BE2C (cell line): ENCODE results near the gene DAPL1.

Source experiments
- DNase-seq: peaks from one replicate; pipeline ENCODE4 v3.0.0-alpha.2; 2020
- H3K27me3 ChIP-seq: fragments of 250-450 bp; sonication (Bioruptor Pico); 2 replicates; pipeline ENCODE4 v1.5.1; 2020; ENCODE audit warnings: mild to moderate bottlenecking
- H3K36me3 ChIP-seq: fragments of 250-450 bp; sonication (Bioruptor Pico); 2 replicates; pipeline ENCODE4 v1.5.1; 2020; ENCODE audit warnings: mild to moderate bottlenecking
- H3K4me1 ChIP-seq: fragments of 250-450 bp; sonication (Bioruptor Pico); 2 replicates; pipeline ENCODE4 v1.5.1; 2020
- H3K4me3 ChIP-seq: 2 replicates; pipeline ENCODE4 v1.5.1; 2011; ENCODE audit warnings: low read depth, low read length
- H3K9me3 ChIP-seq: fragments of 250-450 bp; sonication (Bioruptor Pico); 2 replicates; pipeline ENCODE4 v1.5.1; 2020
- TF ChIP-seq, protein P1 (sequence below): IDR thresholded peaks from 2 replicates; pipeline ENCODE4 v1.5.1; 2012; ENCODE audit warnings: mild to moderate bottlenecking, low read depth, low read length

DAPL1 gene

GRCh38 chr2:158774681-158775080, 20.4 kb upstream of the DAPL1 start:
- H3K4me1 ChIP-seq: no peaks in the 10 kb centered on the region
- no peaks in the 10 kb centered on the region for H3K27me3 ChIP-seq
- TF ChIP-seq, protein P1, sequence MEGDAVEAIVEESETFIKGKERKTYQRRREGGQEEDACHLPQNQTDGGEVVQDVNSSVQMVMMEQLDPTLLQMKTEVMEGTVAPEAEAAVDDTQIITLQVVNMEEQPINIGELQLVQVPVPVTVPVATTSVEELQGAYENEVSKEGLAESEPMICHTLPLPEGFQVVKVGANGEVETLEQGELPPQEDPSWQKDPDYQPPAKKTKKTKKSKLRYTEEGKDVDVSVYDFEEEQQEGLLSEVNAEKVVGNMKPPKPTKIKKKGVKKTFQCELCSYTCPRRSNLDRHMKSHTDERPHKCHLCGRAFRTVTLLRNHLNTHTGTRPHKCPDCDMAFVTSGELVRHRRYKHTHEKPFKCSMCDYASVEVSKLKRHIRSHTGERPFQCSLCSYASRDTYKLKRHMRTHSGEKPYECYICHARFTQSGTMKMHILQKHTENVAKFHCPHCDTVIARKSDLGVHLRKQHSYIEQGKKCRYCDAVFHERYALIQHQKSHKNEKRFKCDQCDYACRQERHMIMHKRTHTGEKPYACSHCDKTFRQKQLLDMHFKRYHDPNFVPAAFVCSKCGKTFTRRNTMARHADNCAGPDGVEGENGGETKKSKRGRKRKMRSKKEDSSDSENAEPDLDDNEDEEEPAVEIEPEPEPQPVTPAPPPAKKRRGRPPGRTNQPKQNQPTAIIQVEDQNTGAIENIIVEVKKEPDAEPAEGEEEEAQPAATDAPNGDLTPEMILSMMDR: no peak
- no peaks in the 10 kb centered on the region for H3K36me3 ChIP-seq
- DNase-seq: no peak
- H3K9me3 ChIP-seq: no peaks in the 10 kb centered on the region
- no peak overlapping the region for H3K4me3 ChIP-seq

GRCh38 chr2:158775273-158776027, 19.7 kb upstream of the DAPL1 start:
- TF ChIP-seq, protein P1: no peak
- Histone ChIP-seq H3K27me3 (no peaks in the 10 kb centered on the region), H3K36me3 (no peaks in the 10 kb centered on the region), H3K4me1 (no peaks in the 10 kb centered on the region), H3K9me3 (no peaks in the 10 kb centered on the region), H3K4me3 (no peak overlapping the region)
- DNase-seq: no peak

DNA sequence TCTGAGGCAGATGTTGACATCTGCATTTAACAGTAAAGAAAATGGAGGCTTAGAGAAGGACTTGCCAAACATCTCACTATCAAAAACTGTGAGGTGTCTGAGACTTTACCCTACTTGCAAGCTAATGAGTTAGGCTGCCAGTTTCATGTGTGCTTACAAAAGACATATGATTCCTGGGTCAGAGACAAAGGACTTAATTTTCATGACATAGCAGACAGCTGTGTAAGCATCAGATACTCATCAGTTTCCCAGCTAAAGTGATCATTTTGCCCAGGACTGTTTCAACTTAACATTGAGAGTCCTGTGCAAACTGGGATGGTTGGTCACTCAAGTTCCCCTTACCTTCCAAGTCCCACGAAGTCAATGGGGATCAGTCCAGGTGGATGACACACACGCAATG, 18.9 kb upstream of the DAPL1 start:
- no peak for DNase-seq

GRCh38 chr2:158777077-158777476, 18.0 kb upstream of the DAPL1 start:
- no peak for DNase-seq
- H3K9me3 ChIP-seq: no peaks in the 10 kb centered on the region
- TF ChIP-seq, protein P1: no peak
- no peak overlapping the region for H3K4me3 ChIP-seq
- H3K36me3 ChIP-seq: no peaks in the 10 kb centered on the region
- no peaks in the 10 kb centered on the region for H3K4me1 ChIP-seq
- H3K27me3 ChIP-seq: no peaks in the 10 kb centered on the region

More for the DNA sequence above, 18.9 kb upstream of the DAPL1 start:
- Histone ChIP-seq H3K4me3 (no peak overlapping the region), H3K4me1 (no peaks in the 10 kb centered on the region), H3K36me3 (no peaks in the 10 kb centered on the region), H3K27me3 (no peaks in the 10 kb centered on the region), H3K9me3 (no peaks in the 10 kb centered on the region)
- TF ChIP-seq, protein P1: no peak

GRCh38 chr2:158778243-158778642, 16.9 kb upstream of the DAPL1 start:
- TF ChIP-seq, protein P1: no peak

DNA sequence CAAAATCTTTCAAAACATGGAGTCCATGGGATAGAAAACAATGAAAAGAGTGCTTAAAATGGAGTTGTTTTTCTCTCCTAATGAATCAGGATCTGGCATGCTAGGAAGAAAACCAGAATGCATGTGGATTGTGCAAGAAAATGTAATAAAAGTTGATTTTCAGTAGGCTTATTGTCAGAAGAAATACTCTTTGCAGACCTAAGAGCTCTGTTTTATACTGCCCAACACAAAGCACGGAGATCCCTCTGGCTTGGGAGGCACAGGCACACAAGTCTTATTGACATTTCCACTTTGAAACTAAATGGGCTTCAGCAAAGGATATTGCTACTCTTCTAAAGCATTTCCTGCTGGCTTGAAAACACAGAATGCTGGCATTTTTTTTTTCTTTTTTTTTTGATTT, 15.5 kb upstream of the DAPL1 start:
- DNase-seq: no peak
- no peak overlapping the region for H3K4me3 ChIP-seq
- TF ChIP-seq, protein P1: no peak
- no peaks in the 10 kb centered on the region for H3K9me3 ChIP-seq
- no peaks in the 10 kb centered on the region for H3K27me3 ChIP-seq
- no peaks in the 10 kb centered on the region for H3K36me3 ChIP-seq
- H3K4me1 ChIP-seq: no peaks in the 10 kb centered on the region

More at GRCh38 chr2:158778243-158778642, 16.9 kb upstream of the DAPL1 start:
- no peaks in the 10 kb centered on the region for H3K4me1 ChIP-seq
- no peaks in the 10 kb centered on the region for H3K36me3 ChIP-seq
- no peaks in the 10 kb centered on the region for H3K27me3 ChIP-seq
- no peaks in the 10 kb centered on the region for H3K9me3 ChIP-seq
- H3K4me3 ChIP-seq: no peak overlapping the region
- DNase-seq: no peak
